ENCODE data around the gene EDDM3A. TPM values are rescaled to one million over a fixed set of nuclear protein-coding genes. Genes with fewer than 3 reads are reported as not detected.

EDDM3A gene
- total RNA-seq, 2 donors from 2014 or later = not detected

Other genes with a start within 250 kb of the EDDM3A start
- under 1 TPM; 0.47 TPM for gene RNASE10, start 240.3 kb upstream of the EDDM3A start, total RNA-seq
- not detected for gene RNASE9, start 184.8 kb upstream of the EDDM3A start, total RNA-seq
- not detected for gene RNASE11, start 157.9 kb upstream of the EDDM3A start, total RNA-seq
- not detected for gene RNASE12, start 154.5 kb upstream of the EDDM3A start, total RNA-seq
- gene OR6S1, start 104.2 kb upstream of the EDDM3A start, total RNA-seq = not detected
- gene RNASE4, start 61.3 kb upstream of the EDDM3A start, total RNA-seq = under 1 TPM in 1 of 2 donors, not detected in 1; 0.63 TPM
- gene ANG, start 57.1 kb upstream of the EDDM3A start, total RNA-seq = under 1 TPM in 1 of 2 donors, not detected in 1; 0.40 TPM
- gene EDDM3B, start 22.5 kb downstream of the EDDM3A start, total RNA-seq = not detected
- 1 to 10 TPM; 2.9 to 4.1 TPM for gene RNASE6, start 35.4 kb downstream of the EDDM3A start, total RNA-seq
- gene RNASE1, start 57.0 kb downstream of the EDDM3A start, total RNA-seq = not detected
- not detected for gene RNASE3, start 145.5 kb downstream of the EDDM3A start, total RNA-seq
- gene RNASE2, start 209.6 kb downstream of the EDDM3A start, total RNA-seq = 1 to 10 TPM in 1 of 2 donors, not detected in 1; 1.2 TPM
- 10 to 100 TPM; 76.6 to 91.2 TPM for gene METTL17, start 244.1 kb downstream of the EDDM3A start, total RNA-seq